HG03439 (cell line): ENCODE data around the gene TLCD3B.
"Not testable (repeated sequence)": the region's sequence is repeated elsewhere in the genome, so short reads cannot be mapped to it uniquely, and the experiment has no call there.

Experiments
- ATAC-seq: cut with Tn5 transposase; IDR thresholded peaks from one replicate; pipeline ENCODE4 v1.9.1; 2021; ENCODE audit warnings: mild to moderate bottlenecking, moderate library complexity; ENCODE audit not compliant: unreplicated experiment

Gene TLCD3B

DNA sequence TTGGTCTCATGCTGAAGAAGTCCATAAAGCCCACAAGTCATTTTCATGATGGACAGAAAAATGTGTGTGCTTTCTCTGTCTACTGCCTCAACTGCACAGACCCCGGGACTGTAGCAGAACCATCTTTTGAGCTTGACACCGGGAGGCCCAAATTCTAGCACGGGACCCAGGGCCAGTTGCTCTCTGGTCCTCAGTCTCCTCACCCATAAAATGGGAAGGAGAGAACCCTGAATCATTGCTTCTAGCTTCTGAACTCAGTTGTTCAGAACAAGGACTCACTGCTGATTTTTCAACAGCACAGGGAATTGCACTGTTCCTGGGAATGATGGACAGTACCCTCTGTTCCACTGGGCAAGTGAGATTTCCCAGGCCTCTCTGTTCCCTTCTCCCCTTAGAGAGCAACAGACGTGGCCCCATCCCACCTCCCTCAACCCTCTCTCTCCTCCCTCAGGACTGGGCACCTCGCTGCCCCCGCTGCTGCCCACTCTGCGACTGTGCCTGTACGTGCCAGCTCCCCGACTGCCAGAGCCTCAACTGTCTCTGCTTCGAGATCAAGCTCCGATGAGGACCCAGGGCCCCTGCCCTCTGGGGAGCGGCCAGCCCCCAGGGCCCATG, 32.3 kb upstream of the TLCD3B start:
- ATAC-seq = no peak

DNA sequence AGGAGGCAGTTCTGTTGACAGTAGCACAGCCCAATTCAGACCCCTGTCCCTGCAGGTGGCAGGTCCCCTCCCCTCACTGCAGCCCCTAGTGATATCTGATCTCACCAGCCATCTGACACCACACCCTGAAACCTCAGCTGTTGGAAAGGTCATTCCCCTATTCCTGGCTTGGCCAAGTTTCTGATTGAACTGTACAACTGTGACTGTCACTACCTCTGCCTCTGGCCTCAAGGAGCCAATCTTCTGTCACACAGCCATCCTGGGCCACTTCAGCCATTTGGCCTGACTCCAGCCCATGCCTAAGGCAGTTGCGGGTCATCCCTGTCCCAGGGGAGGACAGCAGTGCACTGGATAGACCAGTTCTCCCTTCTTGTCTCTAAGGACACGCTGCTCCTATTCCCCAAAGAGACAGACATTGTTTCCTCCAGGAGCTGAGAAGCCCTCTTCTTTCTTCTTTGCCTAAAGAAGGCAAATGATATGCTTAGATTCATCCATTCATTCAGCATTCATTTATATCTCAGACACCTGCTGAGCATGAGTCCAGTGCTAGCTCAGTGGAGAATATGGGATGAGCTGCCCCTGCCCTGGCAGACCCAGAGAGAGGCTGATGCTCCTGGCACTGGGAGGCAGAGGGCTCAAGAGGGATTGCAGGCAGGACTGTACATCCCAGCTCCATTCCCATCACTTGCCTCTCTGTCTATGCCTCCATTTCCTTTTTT, 29.9 kb upstream of the TLCD3B start:
- no peak for ATAC-seq

DNA sequence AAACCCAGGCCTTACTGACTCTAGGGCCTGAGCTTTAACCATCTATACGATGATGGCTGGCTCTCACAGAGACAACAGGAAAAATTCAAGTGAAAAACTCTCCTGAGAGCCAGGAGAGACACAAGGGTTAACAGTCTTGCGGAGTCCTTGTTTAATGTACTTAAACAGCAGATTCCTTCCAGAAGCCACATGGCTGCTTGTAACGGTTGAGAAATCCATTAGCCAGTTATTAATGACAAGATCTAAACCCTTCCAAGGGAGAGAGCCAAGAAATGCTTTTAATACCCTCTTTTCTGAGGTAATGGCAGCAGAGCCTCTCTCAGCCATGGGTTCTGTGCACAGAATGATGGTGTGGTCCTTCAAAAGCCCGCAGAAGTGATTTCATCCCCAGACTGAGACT, 29.3 kb upstream of the TLCD3B start:
- no peak for ATAC-seq

DNA sequence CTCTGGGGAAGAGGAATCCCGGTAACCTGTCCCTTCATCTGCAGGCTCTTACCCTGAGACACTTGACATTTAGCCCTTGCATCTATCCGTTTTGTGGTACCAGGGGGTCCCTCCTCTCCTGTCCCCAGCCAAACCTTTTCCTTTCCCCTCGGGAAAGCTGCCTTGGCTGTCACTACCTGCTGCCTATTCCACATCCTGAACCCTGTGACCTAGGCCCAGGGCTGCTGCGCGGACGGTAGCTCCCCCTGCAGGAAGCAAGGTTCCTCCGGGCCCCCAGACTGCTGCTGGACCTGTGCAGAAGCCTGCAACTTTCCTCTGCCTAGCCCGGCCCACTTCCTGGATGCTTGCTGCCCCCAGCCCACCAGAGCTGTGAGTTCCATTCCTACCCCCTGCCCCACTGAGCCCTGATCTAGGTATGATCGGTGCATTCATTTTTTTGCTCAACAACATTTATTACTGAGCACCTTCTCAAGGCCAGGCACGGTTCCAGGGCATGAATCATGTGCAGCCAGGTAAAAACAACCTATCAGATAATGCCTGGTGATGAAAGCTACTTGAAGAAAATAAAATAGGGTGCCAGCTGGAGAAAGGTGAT, 24.0 kb upstream of the TLCD3B start:
- no peak for ATAC-seq

DNA sequence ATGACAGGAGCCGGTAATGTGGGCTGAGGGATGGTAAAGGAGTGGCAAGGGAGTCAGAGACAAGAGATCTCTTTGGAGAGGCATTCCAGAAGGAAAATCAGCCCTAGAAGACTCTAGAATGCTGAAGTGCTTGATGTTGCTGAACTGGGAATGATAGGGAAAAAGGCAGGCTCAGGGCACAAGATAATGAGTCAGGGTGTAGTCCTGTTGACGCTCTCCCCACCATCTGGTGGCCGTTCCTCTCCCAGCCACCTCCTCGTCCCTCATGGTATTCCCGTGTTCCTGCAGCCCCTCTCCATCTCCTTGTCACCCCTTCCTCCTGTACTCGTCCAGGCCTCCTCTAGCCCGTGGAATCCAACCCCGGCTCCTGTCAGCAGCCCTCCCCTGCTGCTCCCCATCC, 23.4 kb upstream of the TLCD3B start:
- no peak for ATAC-seq

DNA sequence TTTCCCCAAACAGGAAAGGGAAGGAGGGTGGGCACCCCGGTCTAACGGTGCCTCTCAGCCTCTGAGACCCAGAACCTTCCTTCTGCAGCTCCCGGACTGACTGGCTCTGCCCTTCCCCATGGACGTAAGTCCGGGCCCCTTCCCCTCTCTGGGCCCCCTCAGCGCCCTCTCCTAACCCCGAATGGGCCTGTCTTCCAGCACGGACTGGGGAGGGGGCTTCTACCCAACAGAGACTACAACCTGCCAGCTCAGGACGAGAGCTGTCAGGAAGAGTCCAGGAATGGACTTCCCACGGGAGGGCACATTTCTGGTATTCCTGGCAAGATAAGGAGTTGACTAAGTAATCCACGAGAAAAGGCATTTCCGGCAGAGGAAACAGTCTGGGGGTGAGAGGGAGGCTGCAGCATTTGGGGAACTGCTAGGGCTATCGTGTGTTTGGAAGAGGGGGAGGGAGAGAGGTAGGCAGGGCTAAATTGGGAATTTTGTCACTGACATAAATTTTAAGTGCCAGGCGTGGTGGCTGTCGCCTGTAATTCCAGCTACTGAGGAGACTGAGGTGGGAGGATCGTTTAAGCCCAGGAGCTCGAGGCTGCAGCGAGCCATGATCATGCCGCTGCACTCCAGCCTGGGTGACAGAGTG, 22.4 kb upstream of the TLCD3B start:
- ATAC-seq = no peak

DNA sequence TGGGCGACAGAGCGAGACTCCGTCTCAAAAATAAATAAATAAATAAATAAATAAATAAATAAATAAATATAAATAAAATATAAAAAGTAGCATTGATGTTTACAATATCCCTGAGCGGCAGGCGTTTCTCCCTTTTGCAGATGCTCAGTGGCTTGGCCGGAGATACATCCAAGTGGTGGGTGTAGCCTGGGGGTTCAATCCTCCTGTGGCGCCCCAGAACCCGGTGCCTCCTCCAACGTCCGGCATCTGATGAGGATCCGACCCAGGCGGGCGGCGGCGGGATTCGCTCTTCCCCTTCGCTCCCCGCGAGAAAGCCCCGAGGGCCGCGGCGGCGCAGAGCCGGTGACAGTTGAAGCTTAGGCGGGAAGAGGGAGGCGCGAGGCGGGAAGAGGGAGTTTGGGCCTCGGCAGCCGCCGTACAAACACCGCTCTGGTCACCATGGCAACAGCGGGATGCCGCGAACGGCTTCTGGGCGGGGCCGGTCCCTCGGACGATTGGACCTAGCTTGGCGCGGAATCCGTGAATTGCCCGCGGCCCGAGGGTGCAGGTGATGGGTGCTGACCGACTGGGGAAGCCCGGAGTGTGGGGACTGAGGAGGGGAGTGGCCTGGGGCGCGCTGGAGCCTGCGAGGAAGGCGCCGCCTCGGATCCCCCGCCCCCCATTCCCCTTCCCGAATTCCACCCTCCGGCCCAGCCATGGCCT, 21.8 kb upstream of the TLCD3B start:
- ATAC-seq = peak; percentile 68

DNA sequence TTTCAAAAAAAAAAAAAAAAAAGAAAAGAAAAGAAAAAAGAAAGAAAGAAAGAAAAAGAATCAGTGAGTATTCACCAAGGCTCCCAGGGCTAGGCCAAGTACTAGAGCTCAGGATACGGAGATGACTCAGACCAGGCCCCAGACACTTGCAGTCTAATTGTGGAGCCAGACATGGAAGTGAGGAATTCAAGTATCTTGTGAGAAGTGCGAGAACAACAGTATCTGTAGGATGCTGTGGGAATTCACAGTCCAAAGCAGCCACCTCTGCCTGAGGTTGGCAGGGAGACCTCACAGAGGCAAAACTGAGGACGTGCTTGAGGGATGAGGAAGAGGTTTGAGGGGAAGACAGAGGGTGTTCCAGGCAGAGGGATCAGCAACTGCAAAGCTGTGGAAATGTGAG, 20.4 kb upstream of the TLCD3B start:
- ATAC-seq = no peak

DNA sequence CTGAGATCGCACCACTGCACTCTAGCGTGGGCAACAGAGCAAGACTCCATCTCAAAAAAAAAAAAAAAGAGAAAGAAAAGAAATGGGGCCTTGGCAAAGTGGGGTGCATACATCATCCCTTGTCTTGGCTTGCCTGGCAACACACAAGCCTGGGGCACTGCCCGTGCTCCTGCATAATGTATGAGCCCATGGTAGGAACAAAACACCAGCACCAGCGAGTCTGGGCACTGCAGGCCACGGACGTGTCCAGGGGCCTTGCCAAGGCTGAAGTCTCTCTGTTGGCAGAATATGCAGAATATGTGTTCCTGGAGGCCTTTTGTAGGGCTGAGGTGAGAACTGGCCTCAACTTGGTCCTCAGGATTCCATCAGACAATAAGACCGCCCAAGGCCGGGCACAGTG, 18.8 kb upstream of the TLCD3B start:
- ATAC-seq = no peak

DNA sequence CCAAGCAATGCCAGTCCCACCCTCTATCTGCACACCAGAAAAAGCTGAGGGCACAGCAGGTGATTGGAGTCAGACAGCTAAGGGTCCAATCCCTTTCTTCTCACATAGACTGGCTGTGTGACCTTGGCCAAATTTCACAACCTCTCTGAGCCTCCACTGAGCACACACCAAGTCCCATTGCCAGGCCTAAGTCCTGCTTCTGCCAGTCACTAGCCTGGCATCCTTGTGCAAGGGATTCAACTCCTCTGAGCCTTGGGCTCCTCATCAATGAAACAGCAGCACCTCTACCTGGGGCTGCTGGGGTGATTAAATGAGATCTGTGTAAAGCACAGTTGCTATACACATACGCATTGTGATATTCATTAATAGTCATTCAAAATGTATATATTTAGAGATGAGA, 15.5 kb upstream of the TLCD3B start:
- no peak for ATAC-seq

DNA sequence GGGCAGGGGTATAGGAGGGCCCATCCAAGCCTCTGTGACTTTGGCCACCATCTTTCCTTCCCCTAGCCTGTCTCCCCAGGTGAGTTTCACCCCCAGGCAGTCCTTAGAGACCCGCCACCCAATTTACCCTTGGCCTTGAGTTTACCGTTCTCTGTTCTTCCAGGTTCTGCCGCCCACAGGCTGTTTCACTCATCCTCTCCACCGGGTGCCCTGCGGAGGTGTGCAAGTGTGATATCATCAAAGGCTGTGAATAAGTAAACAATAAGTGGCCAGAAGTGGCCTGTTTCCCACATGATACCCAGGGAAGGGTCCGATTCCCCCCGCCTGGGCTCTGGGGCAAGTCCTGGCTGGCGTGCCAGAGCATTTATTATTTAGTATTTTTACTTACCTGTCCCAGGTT, 15.1 kb upstream of the TLCD3B start:
- ATAC-seq = no peak

DNA sequence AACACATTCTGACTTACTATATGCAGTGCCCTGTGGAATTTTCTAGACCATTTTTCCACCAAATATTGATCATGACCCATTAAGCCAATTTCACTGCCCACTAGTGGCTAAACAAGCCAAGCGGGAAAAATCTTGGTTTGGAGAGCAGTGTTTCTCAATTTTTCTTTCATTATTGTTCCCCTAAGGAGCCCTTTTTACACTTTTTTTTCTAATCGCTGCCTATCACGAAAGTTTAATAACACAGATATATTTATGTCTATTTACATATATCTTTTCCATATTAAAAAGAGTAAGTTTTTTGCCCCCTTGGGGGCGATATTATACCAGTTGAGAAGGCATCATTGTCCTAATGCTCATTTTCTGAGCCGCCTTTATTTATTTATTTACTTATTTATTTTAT, 10.8 kb upstream of the TLCD3B start:
- no peak for ATAC-seq

DNA sequence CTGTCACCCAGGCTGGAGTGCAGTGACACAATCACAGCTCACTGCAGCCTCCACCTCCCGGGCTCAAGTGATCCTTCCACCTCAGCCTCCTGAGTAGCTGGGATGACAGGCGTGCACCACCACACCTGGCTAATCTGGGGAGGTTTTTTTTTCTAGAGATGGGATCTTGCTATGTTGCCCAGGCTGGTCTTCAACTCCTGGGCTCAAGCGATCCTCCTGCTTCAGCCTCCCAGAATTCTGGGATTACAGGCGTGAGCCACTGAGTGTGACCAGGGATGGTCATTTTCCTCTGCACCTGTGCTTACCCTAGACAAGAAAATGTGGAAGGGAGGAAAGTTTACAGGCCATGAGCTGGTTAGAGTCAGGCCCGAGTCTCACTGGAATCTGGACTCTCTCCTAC, 9.6 kb upstream of the TLCD3B start:
- ATAC-seq = not testable (repeated sequence)

DNA sequence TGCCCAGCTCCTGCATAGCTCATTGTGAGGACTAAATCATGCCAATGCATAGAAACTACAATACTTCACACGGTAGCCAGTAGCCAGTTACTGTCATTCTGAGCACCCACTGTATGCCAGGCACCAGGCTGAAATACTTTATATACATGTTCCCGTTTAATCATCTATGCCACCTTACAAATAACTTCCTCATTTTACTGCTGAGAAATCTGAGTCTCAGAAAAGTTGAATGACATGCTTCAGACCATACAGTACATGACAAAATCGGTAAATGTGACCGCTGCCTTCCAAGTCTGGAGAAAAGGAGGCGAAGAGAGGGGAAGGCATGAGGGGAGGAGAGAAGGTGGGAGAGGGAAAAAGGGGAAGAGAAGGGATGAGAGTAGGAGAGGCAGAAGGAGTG, 9.2 kb upstream of the TLCD3B start:
- no peak for ATAC-seq

DNA sequence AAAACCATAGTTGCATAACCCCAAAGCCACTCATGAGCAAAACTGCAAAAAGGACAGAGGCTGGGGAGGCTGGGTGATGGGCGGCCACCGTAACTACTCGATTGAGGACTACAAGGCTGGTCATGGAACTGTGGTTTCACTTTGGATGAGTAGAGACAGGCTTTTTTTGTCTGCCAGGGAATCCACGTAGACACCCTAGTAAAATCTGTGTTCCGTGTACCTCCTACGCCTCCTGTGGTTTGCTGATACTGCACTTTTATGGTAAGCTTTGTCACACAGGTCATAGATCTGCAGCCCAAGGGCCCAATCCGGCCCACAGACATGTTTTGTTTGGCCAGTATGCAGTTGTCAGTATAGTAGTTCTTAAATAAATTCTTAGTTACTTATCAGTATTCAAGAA, 2.2 kb upstream of the TLCD3B start:
- ATAC-seq = no peak

DNA sequence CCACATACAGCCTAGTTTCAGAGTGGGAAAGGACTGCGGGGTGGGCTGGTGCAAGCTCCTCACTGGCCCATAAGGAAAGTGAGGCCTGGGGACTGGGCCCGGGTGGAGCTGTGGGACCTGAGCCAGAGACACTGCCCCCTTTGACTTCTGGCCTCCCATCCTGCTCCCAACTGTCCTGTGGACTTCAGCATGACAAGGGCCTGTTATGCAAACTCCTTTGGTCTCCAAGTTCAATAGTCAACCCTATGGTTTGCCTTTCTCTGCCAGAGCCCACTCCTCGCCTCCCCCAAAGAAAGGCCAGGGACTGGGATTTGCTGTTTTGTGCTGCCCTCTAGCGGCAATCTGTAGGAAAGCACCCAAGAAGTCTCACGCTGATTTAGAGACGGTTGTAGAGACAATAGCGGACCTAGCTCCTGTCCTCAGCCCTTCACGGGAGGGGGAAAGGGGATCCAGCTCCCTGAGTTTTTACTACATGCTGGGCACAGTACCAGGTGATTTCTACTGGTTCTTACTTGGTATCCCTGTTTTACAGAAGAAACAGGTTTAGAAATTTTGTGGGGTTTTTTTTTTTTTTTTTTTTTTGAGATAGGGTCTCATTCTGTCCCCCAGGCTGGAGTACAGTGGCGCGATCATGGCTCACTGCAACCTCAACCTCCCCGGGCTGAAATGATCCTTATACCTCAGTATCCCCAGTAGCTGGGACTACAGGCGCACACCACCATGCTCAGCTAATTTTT, 1.2 kb upstream of the TLCD3B start:
- no peak for ATAC-seq

DNA sequence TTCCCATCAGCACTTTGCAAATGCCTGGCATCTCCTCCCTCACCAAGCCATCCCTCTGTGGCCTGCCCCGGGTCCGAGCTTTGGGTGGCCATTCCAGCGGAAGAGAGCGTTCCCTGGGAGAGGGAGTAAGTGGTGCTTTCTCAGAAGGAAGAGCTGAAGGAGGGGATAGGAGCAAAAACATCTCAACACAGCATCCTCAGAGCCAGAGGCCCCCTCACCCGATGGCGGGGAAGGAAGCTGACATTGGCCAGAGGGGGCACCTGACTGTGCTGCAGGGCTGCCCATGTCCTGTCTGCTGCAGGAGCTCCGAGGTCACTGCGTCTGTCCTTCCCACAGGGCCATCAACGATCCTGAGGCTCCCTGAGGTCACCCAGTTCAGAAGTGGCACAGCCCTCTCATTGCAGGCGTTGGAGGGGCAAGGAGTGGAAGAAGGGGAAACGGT, 427 bp upstream of the TLCD3B start:
- no peak for ATAC-seq

DNA sequence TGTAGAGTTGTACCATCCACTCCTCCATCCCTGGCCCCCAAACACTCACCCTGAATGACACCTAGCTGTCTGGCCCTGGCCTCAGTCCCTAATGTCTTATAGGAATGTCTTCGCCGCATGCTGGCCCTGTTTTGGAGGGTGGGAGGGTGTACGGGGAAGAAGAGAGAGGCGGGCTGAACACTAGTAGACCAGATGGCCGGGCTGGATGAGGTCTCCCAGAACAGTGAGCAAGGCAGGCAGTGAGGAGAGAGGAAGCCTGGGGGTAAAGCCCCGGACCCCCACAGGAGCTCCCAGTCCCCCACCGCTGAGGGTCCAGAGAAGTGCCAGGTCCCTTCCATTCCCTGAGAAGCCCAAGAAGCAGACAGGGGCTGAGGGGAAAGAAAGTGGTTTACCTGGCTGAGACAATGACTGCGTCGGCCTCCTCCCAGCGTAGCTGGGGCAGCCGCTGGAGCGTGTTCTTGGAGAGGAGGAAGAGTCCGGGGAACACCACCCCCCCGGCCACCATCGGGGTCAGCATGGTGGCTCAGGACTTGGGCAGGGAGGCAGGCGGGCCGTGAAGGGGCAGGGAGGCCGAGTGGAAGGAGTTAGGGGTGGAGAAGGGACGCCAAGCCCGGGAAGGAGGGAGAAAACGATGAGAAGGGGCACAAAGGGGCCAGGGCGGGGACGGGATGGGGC, 923 bp downstream of the TLCD3B start:
- ATAC-seq = no peak

DNA sequence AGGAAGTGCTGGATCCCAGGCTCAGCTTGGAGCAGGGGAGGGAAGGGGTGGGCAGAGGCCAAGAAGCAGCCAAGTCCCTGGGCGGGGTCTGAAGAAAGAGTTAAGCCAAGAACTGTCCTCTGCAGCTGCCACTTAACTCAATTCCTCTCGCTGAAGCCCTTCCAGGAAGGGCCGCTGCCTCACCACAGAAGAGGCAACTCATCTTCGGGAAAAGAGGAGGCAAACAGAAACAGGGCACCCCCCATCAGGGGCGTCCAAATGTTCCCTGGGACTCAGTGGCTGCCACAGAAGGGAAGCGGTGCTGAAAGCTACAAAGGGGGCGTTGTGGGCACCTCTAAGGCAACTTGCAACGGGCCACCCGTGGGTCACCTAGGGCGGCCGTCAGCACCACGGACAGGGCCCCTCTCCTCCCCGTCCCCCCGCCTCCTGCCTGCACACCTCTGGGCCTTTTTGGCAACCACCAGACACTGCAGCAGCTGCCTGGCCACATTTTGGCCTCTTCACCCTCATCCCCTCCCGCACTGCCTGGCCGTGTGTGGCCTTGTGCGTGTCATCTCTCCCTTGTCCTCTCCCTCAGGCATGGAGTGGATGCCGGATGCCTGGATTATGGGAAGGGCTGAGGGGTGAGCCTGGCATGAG, 2.5 kb downstream of the TLCD3B start:
- ATAC-seq = no peak
